ENCODE measurements around the gene ILDR1.
"Not testable (repeated sequence)": the region's sequence is repeated elsewhere in the genome, so short reads cannot be mapped to it uniquely, and the experiment has no call there.

Gene ILDR1

GRCh38 chr3:122021811-122022401 lies at the start of gene ILDR1:
ILDR1 (minus strand) TSS chr3:122022247; CDS start chr3:122022077, 170 bp downstream.
- Histone ChIP-seq H3K4me1 (no peaks in the 10 kb centered on the region), H3K4me3 (no peak within 1 kb of the TSS), H3K27me3 (ENCODE audit: low read depth) (no peaks in the 10 kb centered on the region), H3K9me3 (no peaks in the 10 kb centered on the region), H3K36me3 (replicated peaks) (no peaks in the 10 kb centered on the region)
- DNase-seq (ENCODE audit: low spot score in 2 of 2): no peak
- in situ Hi-C loops (cut with MboI; ENCODE audit: low sequenced_read_pairs): no loop called here

GRCh38 chr3:122067588-122068240 lies 45.7 kb upstream of the ILDR1 start:
- in situ Hi-C loops (cut with MboI; ENCODE audit: low sequenced_read_pairs): no loop called here
- Histone ChIP-seq H3K27me3 (ENCODE audit: low read depth) (no peaks in the 10 kb centered on the region), H3K36me3 (replicated peaks) (no peaks in the 10 kb centered on the region), H3K9me3 (no peaks in the 10 kb centered on the region), H3K4me1 (no peaks in the 10 kb centered on the region), H3K4me3 (no peak overlapping the region)
- no peak for DNase-seq (ENCODE audit: low spot score in 2 of 2)

GRCh38 chr3:122067214-122067550 lies 45.1 kb upstream of the ILDR1 start:
- no peak for DNase-seq (ENCODE audit: low spot score in 2 of 2)
- H3K4me3 ChIP-seq: no peak overlapping the region
- no peaks in the 10 kb centered on the region for H3K9me3 ChIP-seq
- in situ Hi-C loops (cut with MboI; ENCODE audit: low sequenced_read_pairs): no loop called here
- no peaks in the 10 kb centered on the region for H3K36me3 ChIP-seq (replicated peaks)
- no peaks in the 10 kb centered on the region for H3K27me3 ChIP-seq (ENCODE audit: low read depth)
- no peaks in the 10 kb centered on the region for H3K4me1 ChIP-seq

- no peaks in the 10 kb centered on the region for H3K36me3 ChIP-seq (replicated peaks)
- in situ Hi-C loops (cut with MboI; ENCODE audit: low sequenced_read_pairs): no loop called here
- H3K4me3 ChIP-seq: no peak overlapping the region
Measured at GRCh38 chr3:122066331-122067213, 44.5 kb upstream of the ILDR1 start.

GRCh38 chr3:122064326-122064725 lies 42.3 kb upstream of the ILDR1 start:
- Histone ChIP-seq H3K27me3 (ENCODE audit: low read depth) (no peaks in the 10 kb centered on the region), H3K4me1 (no peaks in the 10 kb centered on the region), H3K4me3 (no peak overlapping the region), H3K9me3 (no peaks in the 10 kb centered on the region), H3K36me3 (replicated peaks) (no peaks in the 10 kb centered on the region)
- in situ Hi-C loops (cut with MboI; ENCODE audit: low sequenced_read_pairs): no loop called here
- DNase-seq (ENCODE audit: low spot score in 2 of 2): no peak

More at GRCh38 chr3:122066331-122067213, 44.5 kb upstream of the ILDR1 start:
- H3K27me3 ChIP-seq (ENCODE audit: low read depth): no peaks in the 10 kb centered on the region
- no peak for DNase-seq (ENCODE audit: low spot score in 2 of 2)
- no peaks in the 10 kb centered on the region for H3K4me1 ChIP-seq
- no peaks in the 10 kb centered on the region for H3K9me3 ChIP-seq

- no peak for DNase-seq (ENCODE audit: low spot score in 2 of 2)
- Histone ChIP-seq H3K9me3 (no peaks in the 10 kb centered on the region), H3K4me1 (no peaks in the 10 kb centered on the region), H3K36me3 (replicated peaks) (no peaks in the 10 kb centered on the region), H3K4me3 (no peak overlapping the region), H3K27me3 (ENCODE audit: low read depth) (no peaks in the 10 kb centered on the region)
- in situ Hi-C loops (cut with MboI; ENCODE audit: low sequenced_read_pairs): no loop called here
Measured at GRCh38 chr3:122063908-122064307, 41.9 kb upstream of the ILDR1 start.

GRCh38 chr3:122060040-122060698 lies 38.1 kb upstream of the ILDR1 start:
- Histone ChIP-seq H3K4me1 (no peaks in the 10 kb centered on the region), H3K36me3 (replicated peaks) (no peaks in the 10 kb centered on the region), H3K9me3 (no peaks in the 10 kb centered on the region), H3K4me3 (no peak overlapping the region), H3K27me3 (ENCODE audit: low read depth) (0 out of 2 replicates have a peak, but pooled peaks cover 4% of the 10 kb centered on the region)
- in situ Hi-C loops (cut with MboI; ENCODE audit: low sequenced_read_pairs): no loop called here
- DNase-seq (ENCODE audit: low spot score in 2 of 2): no peak

- no peak for DNase-seq (ENCODE audit: low spot score in 2 of 2)
- Histone ChIP-seq H3K36me3 (replicated peaks) (no peaks in the 10 kb centered on the region), H3K4me3 (no peak overlapping the region), H3K27me3 (ENCODE audit: low read depth) (peaks cover 5% of the 10 kb centered on the region; the same call in 1 of the 2 replicates), H3K4me1 (no peaks in the 10 kb centered on the region), H3K9me3 (no peaks in the 10 kb centered on the region)
- in situ Hi-C loops (cut with MboI; ENCODE audit: low sequenced_read_pairs): no loop called here
Measured at GRCh38 chr3:122058294-122058693, 36.2 kb upstream of the ILDR1 start.

- in situ Hi-C loops (cut with MboI; ENCODE audit: low sequenced_read_pairs): no loop called here
- no peak for DNase-seq (ENCODE audit: low spot score in 2 of 2)
- Histone ChIP-seq H3K4me1 (no peaks in the 10 kb centered on the region), H3K36me3 (replicated peaks) (no peaks in the 10 kb centered on the region), H3K4me3 (no peak overlapping the region), H3K27me3 (ENCODE audit: low read depth) (peaks cover 5% of the 10 kb centered on the region; the same call in 1 of the 2 replicates), H3K9me3 (no peaks in the 10 kb centered on the region)
Measured at GRCh38 chr3:122057671-122058070, 35.6 kb upstream of the ILDR1 start.

- Histone ChIP-seq H3K27me3 (ENCODE audit: low read depth) (peaks cover 5% of the 10 kb centered on the region; the same call in 1 of the 2 replicates), H3K4me3 (no peak within 1 kb of the TSS), H3K4me1 (no peaks in the 10 kb centered on the region), H3K36me3 (replicated peaks) (no peaks in the 10 kb centered on the region), H3K9me3 (no peaks in the 10 kb centered on the region)
- in situ Hi-C loops (cut with MboI; ENCODE audit: low sequenced_read_pairs): no loop called here
- DNase-seq (ENCODE audit: low spot score in 2 of 2): no peak
Measured at GRCh38 chr3:122055215-122055614, 33.2 kb upstream of the ILDR1 start, which contains the start of gene CD86. CD86 (plus strand) TSS chr3:122055362; CDS start chr3:122055490, 128 bp downstream.

GRCh38 chr3:122052968-122053367 lies 30.9 kb upstream of the ILDR1 start:
- in situ Hi-C loops (cut with MboI; ENCODE audit: low sequenced_read_pairs): no loop called here
- no peaks in the 10 kb centered on the region for H3K4me1 ChIP-seq
- no peaks in the 10 kb centered on the region for H3K9me3 ChIP-seq
- H3K4me3 ChIP-seq: no peak overlapping the region
- peaks cover 5% of the 10 kb centered on the region; the same call in 1 of the 2 replicates for H3K27me3 ChIP-seq (ENCODE audit: low read depth)
- no peaks in the 10 kb centered on the region for H3K36me3 ChIP-seq (replicated peaks)
- DNase-seq (ENCODE audit: low spot score in 2 of 2): no peak

GRCh38 chr3:122047773-122048172 lies 25.7 kb upstream of the ILDR1 start:
- in situ Hi-C loops (cut with MboI; ENCODE audit: low sequenced_read_pairs); DNase-seq (ENCODE audit: low spot score in 2 of 2); H3K9me3 ChIP-seq; H3K27me3 ChIP-seq (ENCODE audit: low read depth); H3K36me3 ChIP-seq (replicated peaks); H3K4me3 ChIP-seq; H3K4me1 ChIP-seq: not testable (repeated sequence)

GRCh38 chr3:122047296-122047695 lies 25.2 kb upstream of the ILDR1 start:
- H3K4me1 ChIP-seq; H3K27me3 ChIP-seq (ENCODE audit: low read depth); H3K36me3 ChIP-seq (replicated peaks); H3K4me3 ChIP-seq; in situ Hi-C loops (cut with MboI; ENCODE audit: low sequenced_read_pairs); H3K9me3 ChIP-seq; DNase-seq (ENCODE audit: low spot score in 2 of 2): not testable (repeated sequence)

Data from HAP-1 (cell line).